OCI-LY3 (cell line): ENCODE results near the gene HMCN1.
"Not testable (repeated sequence)": the region's sequence is repeated elsewhere in the genome, so short reads cannot be mapped to it uniquely, and the experiment has no call there.

Experiments used
- H2AFZ ChIP-seq: fragments of 200-600, 300-600 bp; shearing (Covaris generic); 2 replicates; pipeline ENCODE4 v1.6.0; 2014; ENCODE audit warnings: antibody characterized with exemption, low read depth, low read length
- H3K27ac ChIP-seq: fragments of 200-600, 300-600 bp; sonication (generic); 2 replicates; pipeline ENCODE4 v1.5.1; 2014; ENCODE audit warnings: mild to moderate bottlenecking, low read length, moderate library complexity, mixed read lengths
- H3K27me3 ChIP-seq: fragments of 200-600, 300-600 bp; sonication (generic); 2 replicates; pipeline ENCODE4 v1.6.1; 2014; ENCODE audit warnings: low read depth, low read length, mixed read lengths
- H3K36me3 ChIP-seq: fragments of 200-600, 300-600 bp; sonication (generic); replicated peaks from 2 replicates; pipeline ENCODE3; 2014; ENCODE audit warnings: low read depth, low read length, mixed read lengths
- H3K4me1 ChIP-seq: fragments of 300-600, 200-600 bp; sonication (generic); 2 replicates; pipeline ENCODE4 v1.6.1; 2014; ENCODE audit warnings: low read length, mixed read lengths
- H3K4me2 ChIP-seq: fragments of 200-600, 300-600 bp; sonication (generic); 2 replicates; pipeline ENCODE4 v1.6.1; 2014; ENCODE audit warnings: low read length, mixed read lengths
- H3K4me3 ChIP-seq: fragments of 300-600, 200-600 bp; sonication (generic); 2 replicates; pipeline ENCODE4 v1.5.1; 2014; ENCODE audit warnings: antibody characterized with exemption, mild to moderate bottlenecking, low read length, moderate library complexity
- H3K79me2 ChIP-seq: fragments of 300-600, 200-600 bp; shearing (Covaris generic); 2 replicates; pipeline ENCODE4 v1.6.1; 2014; ENCODE audit warnings: mild to moderate bottlenecking, low read length, mixed read lengths
- H3K9ac ChIP-seq: fragments of 300-600, 200-600 bp; shearing (Covaris generic); 2 replicates; pipeline ENCODE4 v1.6.0; 2014; ENCODE audit warnings: mild to moderate bottlenecking, low read length, moderate library complexity
- H3K9me3 ChIP-seq: fragments of 200-600, 300-600 bp; shearing (Covaris generic); 2 replicates; pipeline ENCODE4 v1.6.1; 2014; ENCODE audit warnings: low read length, mixed read lengths; ENCODE audit not compliant: insufficient read depth
- H4K20me1 ChIP-seq: fragments of 200-600, 300-600 bp; sonication (generic); 2 replicates; pipeline ENCODE4 v1.6.1; 2016; ENCODE audit warnings: low read length, mixed read lengths; ENCODE audit not compliant: insufficient read depth
- EZH2phosphoT487 ChIP-seq: fragments of 200-600 bp; shearing (Covaris generic); IDR thresholded peaks from 2 replicates; pipeline ENCODE4 v1.6.1; 2018; ENCODE audit warnings: antibody characterized with exemption, mixed run types, low read depth
- TF ChIP-seq, protein P1 (sequence below): fragments of 200-600, 300-600 bp; sonication (generic); IDR thresholded peaks from 2 replicates; pipeline ENCODE4 v1.5.1; 2014; ENCODE audit warnings: antibody characterized with exemption, low read length, low read depth

Gene HMCN1

DNA sequence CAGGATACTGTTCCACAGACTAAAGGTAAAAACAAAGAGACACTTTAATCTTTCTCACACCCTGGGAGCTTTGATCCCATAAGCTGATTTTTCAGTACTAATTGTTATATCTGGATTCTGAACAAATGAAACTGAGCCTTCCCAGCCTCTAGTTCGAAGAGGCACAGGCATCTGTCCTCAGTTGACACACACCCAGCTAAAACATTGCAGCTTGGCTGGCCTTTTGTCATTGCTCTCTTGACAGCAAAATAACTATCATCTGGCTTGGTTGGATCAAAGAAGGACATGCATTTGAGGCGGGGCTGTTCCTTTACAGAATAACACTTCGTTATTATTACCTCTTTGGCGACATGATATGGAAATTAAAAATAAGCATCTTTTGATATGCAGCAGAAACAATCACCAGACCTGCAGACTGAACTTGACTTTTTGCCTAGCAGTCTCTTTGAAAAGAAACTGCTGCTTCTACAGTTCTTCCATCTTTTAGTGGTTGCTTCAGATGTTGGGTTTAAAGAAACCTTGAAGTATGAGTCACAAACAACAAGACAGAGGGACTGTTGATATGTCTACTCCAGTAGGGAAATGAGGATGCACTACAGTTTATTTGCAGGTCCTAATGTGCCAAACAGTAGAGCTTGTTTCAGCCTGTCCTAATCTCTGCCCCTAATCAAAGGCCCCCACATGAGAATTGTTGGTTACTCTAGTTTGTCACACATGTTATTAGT is 474.4 kb downstream of the HMCN1 start:
- Histone ChIP-seq H3K4me2 (no peak overlapping the region), H2AFZ (no peak overlapping the region), H4K20me1 (no peaks in the 10 kb centered on the region), H3K27ac (no peak overlapping the region), H3K4me1 (no peaks in the 10 kb centered on the region), H3K36me3 (no peaks in the 10 kb centered on the region), H3K79me2 (no peaks in the 10 kb centered on the region), H3K9ac (no peak overlapping the region), H3K9me3 (no peaks in the 10 kb centered on the region), H3K4me3 (no peak overlapping the region), H3K27me3 (peaks cover 59% of the 10 kb centered on the region)
- TF ChIP-seq, protein P1, sequence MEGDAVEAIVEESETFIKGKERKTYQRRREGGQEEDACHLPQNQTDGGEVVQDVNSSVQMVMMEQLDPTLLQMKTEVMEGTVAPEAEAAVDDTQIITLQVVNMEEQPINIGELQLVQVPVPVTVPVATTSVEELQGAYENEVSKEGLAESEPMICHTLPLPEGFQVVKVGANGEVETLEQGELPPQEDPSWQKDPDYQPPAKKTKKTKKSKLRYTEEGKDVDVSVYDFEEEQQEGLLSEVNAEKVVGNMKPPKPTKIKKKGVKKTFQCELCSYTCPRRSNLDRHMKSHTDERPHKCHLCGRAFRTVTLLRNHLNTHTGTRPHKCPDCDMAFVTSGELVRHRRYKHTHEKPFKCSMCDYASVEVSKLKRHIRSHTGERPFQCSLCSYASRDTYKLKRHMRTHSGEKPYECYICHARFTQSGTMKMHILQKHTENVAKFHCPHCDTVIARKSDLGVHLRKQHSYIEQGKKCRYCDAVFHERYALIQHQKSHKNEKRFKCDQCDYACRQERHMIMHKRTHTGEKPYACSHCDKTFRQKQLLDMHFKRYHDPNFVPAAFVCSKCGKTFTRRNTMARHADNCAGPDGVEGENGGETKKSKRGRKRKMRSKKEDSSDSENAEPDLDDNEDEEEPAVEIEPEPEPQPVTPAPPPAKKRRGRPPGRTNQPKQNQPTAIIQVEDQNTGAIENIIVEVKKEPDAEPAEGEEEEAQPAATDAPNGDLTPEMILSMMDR, result no peak

DNA sequence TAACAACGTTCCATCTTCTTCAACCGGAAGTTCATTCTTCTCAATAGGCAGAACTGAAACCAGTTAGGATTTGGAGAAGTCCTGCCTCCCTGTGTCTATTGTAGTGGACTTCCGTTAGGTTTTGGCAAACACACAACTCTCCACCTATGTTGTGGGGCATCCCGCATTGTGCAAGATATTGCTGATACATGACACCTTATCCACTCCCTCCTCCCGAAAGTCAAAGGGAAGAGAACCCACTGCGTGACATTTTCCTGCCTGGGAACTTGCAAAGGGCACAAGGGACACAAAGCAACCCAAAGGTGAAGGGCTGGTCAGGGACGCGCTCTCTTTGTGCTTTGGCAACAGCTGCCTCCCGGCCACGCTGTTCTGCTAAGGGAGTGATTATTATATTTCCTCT is 476.1 kb downstream of the HMCN1 start:
- Histone ChIP-seq H3K4me1 (no peaks in the 10 kb centered on the region), H3K9ac (no peak overlapping the region), H3K27me3 (peaks cover 56% of the 10 kb centered on the region), H3K4me2 (no peak overlapping the region), H3K27ac (no peak overlapping the region), H4K20me1 (no peaks in the 10 kb centered on the region), H3K79me2 (no peaks in the 10 kb centered on the region), H2AFZ (no peak overlapping the region), H3K9me3 (no peaks in the 10 kb centered on the region), H3K4me3 (no peak overlapping the region), H3K36me3 (no peaks in the 10 kb centered on the region)
- TF ChIP-seq EZH2phosphoT487, result no peak
- TF ChIP-seq, protein P1, result no peak

DNA sequence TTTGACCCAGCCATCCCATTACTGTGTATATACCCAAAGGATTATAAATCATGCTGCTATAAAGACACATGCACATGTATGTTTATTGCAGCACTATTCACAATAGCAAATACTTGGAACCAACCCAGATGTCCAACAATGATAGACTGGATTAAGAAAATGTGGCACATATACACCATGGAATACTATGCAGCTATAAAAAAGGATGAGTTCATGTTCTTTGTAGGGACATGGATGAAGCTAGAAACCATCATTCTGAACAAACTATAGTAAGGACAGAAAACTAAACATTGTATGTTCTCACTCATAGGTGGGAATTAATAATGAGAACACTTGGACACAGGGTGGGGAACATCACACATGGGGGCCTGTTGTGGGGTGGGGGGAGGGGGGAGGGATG is 477.4 kb downstream of the HMCN1 start:
- H3K27me3 ChIP-seq, result peaks cover 43% of the 10 kb centered on the region
- not testable (repeated sequence) for H3K36me3 ChIP-seq, H3K4me3 ChIP-seq, H3K79me2 ChIP-seq, H2AFZ ChIP-seq, H3K4me1 ChIP-seq, H3K4me2 ChIP-seq, H3K9ac ChIP-seq, H3K9me3 ChIP-seq, H4K20me1 ChIP-seq, H3K27ac ChIP-seq

DNA sequence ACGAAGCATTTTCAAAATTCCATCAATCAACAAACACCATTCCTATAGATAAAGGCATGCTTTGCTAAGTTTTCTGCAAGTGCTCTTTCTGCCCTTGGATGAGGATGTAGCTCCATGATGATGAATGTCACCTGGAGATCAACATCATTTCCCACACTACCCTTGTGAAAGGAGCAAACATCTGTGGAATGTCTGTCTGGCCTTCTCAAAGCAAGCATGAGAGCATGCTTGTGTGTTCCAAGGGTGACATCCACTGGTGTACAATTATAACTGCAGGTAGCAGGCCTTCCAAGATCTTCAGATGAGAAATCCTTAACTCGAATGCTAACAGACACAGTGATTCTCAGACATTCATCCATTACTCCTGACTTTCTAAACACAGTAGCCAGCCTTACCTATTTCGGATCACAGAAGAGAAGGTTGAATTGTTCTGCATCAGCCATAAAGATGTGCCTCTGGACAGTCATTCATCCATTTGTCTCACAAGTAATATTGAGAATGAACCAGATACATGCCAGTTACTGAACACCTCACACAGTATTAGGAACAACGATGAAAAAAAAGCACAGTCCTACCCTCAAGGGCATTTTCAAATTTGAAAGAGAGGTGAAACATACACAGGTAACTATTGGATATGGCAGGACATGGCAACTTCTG is 478.5 kb downstream of the HMCN1 start:
- H3K36me3 ChIP-seq, result no peaks in the 10 kb centered on the region
- H3K9me3 ChIP-seq, result no peaks in the 10 kb centered on the region
- no peak overlapping the region for H3K4me2 ChIP-seq
- H3K27ac ChIP-seq, result no peak overlapping the region
- no peaks in the 10 kb centered on the region for H3K79me2 ChIP-seq
- TF ChIP-seq EZH2phosphoT487, result no peak
- TF ChIP-seq, protein P1, result peak; percentile 98
- no peaks in the 10 kb centered on the region for H4K20me1 ChIP-seq
- no peak overlapping the region for H3K9ac ChIP-seq
- H2AFZ ChIP-seq, result no peak overlapping the region
- no peaks in the 10 kb centered on the region for H3K4me1 ChIP-seq
- no peak overlapping the region for H3K4me3 ChIP-seq
- peaks cover 31% of the 10 kb centered on the region for H3K27me3 ChIP-seq
